Ectodermal cell (in vitro differentiated cells): ENCODE measurements around the gene EIF5.

Source experiments
- H3K27ac ChIP-seq: 2 replicates; pipeline ENCODE4 v1.7.0; 2013; ENCODE audit warnings: mild to moderate bottlenecking, low read depth, low read length; ENCODE audit not compliant: insufficient read depth, poor library complexity, severe bottlenecking
- H3K27me3 ChIP-seq: 2 replicates; pipeline ENCODE4 v1.7.0; 2013; ENCODE audit warnings: mild to moderate bottlenecking, low read length; ENCODE audit not compliant: insufficient read depth, control insufficient read depth, poor library complexity, severe bottlenecking
- H3K36me3 ChIP-seq: one replicate; pipeline ENCODE4 v1.7.0; 2013; ENCODE audit warnings: low read length; ENCODE audit not compliant: control insufficient read depth, insufficient read depth
- H3K4me1 ChIP-seq: one replicate; pipeline ENCODE4 v1.7.0; 2013; ENCODE audit warnings: low read length; ENCODE audit not compliant: control insufficient read depth, insufficient read depth
- H3K4me3 ChIP-seq: 2 replicates; pipeline ENCODE4 v1.7.0; 2013; ENCODE audit warnings: low read depth, low read length, control low read depth; ENCODE audit not compliant: insufficient read depth
- H3K9me3 ChIP-seq: 2 replicates; pipeline ENCODE4 v1.7.0; 2013; ENCODE audit warnings: mild to moderate bottlenecking, low read length, moderate library complexity; ENCODE audit not compliant: control insufficient read depth
- WGBS, 2 experiments: methylation state at CpG; one replicate each; pipeline ENCODE4 v1.1.7; 2013; ENCODE audit warnings: missing lambda C conversion rate in 2 of 2; 5-methylcytosine and 5-hydroxymethylcytosine counted together

EIF5 gene

GRCh38 chr14:103392572-103392971 is 58.5 kb downstream of the EIF5 start:
- Histone ChIP-seq H3K27ac (no peak overlapping the region), H3K4me1 (peaks cover 3% of the 10 kb centered on the region), H3K9me3 (no peaks in the 10 kb centered on the region), H3K27me3 (no peaks in the 10 kb centered on the region), H3K36me3 (no peaks in the 10 kb centered on the region), H3K4me3 (no peak overlapping the region)
- 84 to 94% methylated on average over 8 of the region's 8 CpGs for WGBS, 2 experiments

- no peaks in the 10 kb centered on the region for H3K27me3 ChIP-seq
- 90 to 92% methylated on average over 6 of the region's 6 CpGs for WGBS, 2 experiments
- H3K36me3 ChIP-seq, result no peaks in the 10 kb centered on the region
- H3K4me1 ChIP-seq, result peaks cover 3% of the 10 kb centered on the region
- H3K9me3 ChIP-seq, result no peaks in the 10 kb centered on the region
- H3K4me3 ChIP-seq, result no peak overlapping the region
- no peak overlapping the region for H3K27ac ChIP-seq
Observed at GRCh38 chr14:103393070-103393469, 59.0 kb downstream of the EIF5 start.

GRCh38 chr14:103393676-103394626 is 59.9 kb downstream of the EIF5 start:
- 64 to 72% methylated on average over 7 to 9 of the region's 9 CpGs for WGBS, 2 experiments
- Histone ChIP-seq H3K4me3 (no peak overlapping the region), H3K27ac (no peak overlapping the region)

More at GRCh38 chr14:103393676-103394626, 59.9 kb downstream of the EIF5 start:
- H3K27me3 ChIP-seq, result no peaks in the 10 kb centered on the region
- H3K4me1 ChIP-seq, result peaks cover 3% of the 10 kb centered on the region
- H3K9me3 ChIP-seq, result no peaks in the 10 kb centered on the region
- no peaks in the 10 kb centered on the region for H3K36me3 ChIP-seq
